Mammary epithelial cell (primary cell): ENCODE measurements around the gene IQCN.

ENCODE experiments used
- EZH2 ChIP-seq: IDR thresholded peaks from 2 replicates; pipeline ENCODE4 v1.6.1; 2012; ENCODE audit warnings: low read length, inconsistent platforms, borderline replicate concordance
- TF ChIP-seq, protein P1 (sequence below), 2 donors: IDR thresholded peaks in 1 of 2; conservative IDR thresholded peaks in 1 of 2; 2 replicates each; pipeline ENCODE4 v1.5.1; 2011 to 2012; ENCODE audit warnings: inconsistent platforms in 2 of 2, low read length in 2 of 2, mild to moderate bottlenecking in 2 of 2, control low read depth in 1 of 2, low read depth in 1 of 2; ENCODE audit not compliant: insufficient read depth in 1 of 2; ENCODE audit errors: extremely low read depth in 1 of 2

DNA sequence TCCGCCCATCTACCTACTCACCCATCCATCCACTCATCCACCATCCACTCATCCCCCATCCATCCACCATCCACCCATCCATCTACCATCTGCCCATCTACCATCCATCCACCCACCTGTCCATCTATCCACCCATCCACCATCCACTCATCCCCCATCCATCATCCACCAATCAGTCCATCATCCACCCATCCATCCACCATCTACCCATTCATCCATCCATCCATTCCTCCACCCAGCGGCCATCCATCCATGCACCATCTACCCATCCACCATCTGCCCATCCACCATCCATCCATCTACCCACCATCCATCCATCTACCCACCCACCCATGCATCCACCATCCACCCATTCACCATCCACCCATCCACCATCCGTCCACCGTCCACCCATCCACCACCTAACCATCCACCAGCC is 20.8 kb upstream of the IQCN start:
- TF ChIP-seq, protein P1, sequence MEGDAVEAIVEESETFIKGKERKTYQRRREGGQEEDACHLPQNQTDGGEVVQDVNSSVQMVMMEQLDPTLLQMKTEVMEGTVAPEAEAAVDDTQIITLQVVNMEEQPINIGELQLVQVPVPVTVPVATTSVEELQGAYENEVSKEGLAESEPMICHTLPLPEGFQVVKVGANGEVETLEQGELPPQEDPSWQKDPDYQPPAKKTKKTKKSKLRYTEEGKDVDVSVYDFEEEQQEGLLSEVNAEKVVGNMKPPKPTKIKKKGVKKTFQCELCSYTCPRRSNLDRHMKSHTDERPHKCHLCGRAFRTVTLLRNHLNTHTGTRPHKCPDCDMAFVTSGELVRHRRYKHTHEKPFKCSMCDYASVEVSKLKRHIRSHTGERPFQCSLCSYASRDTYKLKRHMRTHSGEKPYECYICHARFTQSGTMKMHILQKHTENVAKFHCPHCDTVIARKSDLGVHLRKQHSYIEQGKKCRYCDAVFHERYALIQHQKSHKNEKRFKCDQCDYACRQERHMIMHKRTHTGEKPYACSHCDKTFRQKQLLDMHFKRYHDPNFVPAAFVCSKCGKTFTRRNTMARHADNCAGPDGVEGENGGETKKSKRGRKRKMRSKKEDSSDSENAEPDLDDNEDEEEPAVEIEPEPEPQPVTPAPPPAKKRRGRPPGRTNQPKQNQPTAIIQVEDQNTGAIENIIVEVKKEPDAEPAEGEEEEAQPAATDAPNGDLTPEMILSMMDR (conservative IDR thresholded peaks at IDR 0.05 in 1 of 2, IDR thresholded peaks at IDR 0.05 in 1 of 2; ENCODE audit: extremely low read depth in 1 of 2, insufficient read depth in 1 of 2, low read depth in 1 of 2, low read length in 2 of 2), result no peak
- peak; percentile 25 for TF ChIP-seq EZH2
